HG03460 (cell line): ENCODE measurements around the gene ANKHD1.
"Not testable (repeated sequence)": the region's sequence is repeated elsewhere in the genome, so short reads cannot be mapped to it uniquely, and the experiment has no call there.

Experiments used
- ATAC-seq: cut with Tn5 transposase; IDR thresholded peaks from one replicate; pipeline ENCODE4 v1.9.1; 2021; ENCODE audit not compliant: unreplicated experiment

ANKHD1 gene

GRCh38 chr5:140558542-140558941 is 156.9 kb downstream of the ANKHD1 start:
- ATAC-seq = no peak

- ATAC-seq = no peak
These were observed 158.6 kb downstream of the ANKHD1 start for GRCh38 chr5:140560227-140560626.

DNA sequence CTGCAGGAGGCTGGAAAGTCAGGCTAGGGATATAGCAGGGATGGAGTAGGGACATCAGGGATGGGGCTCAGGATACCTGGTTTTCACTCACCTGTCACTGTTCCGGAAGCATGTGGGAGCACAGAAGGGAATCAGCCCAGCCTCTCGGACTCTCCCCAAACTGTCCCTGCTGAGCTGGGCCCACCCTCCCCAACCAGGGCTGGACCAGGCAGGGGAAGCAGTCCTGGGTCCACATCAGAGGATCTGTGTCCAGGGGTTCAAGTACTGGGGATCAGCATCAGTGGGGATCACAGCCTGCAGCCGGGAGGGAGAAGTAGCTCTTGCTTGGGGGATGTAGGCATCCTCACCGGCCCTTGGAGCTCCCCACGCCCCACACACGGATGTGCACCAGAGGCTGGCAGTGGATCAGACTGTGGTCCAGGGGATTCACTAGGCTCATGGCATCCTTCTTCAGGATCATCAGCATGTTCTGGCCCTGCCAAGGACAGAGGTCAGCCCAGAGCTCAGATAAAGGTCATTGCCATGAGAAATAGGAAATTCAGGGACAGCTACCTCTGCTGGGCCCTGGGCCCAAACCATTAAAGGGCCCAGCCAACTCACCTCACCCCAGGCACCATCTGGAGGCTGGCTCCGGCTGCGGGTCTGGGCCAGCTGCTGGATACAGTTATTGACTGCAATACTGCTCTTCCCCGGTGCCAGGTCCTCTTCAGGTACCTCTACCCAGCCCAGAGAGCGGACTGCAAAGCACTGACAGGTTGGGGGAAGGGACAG is 160.3 kb downstream of the ANKHD1 start:
- ATAC-seq = no peak

- no peak for ATAC-seq
These were observed 162.0 kb downstream of the ANKHD1 start for GRCh38 chr5:140563596-140563995.

DNA sequence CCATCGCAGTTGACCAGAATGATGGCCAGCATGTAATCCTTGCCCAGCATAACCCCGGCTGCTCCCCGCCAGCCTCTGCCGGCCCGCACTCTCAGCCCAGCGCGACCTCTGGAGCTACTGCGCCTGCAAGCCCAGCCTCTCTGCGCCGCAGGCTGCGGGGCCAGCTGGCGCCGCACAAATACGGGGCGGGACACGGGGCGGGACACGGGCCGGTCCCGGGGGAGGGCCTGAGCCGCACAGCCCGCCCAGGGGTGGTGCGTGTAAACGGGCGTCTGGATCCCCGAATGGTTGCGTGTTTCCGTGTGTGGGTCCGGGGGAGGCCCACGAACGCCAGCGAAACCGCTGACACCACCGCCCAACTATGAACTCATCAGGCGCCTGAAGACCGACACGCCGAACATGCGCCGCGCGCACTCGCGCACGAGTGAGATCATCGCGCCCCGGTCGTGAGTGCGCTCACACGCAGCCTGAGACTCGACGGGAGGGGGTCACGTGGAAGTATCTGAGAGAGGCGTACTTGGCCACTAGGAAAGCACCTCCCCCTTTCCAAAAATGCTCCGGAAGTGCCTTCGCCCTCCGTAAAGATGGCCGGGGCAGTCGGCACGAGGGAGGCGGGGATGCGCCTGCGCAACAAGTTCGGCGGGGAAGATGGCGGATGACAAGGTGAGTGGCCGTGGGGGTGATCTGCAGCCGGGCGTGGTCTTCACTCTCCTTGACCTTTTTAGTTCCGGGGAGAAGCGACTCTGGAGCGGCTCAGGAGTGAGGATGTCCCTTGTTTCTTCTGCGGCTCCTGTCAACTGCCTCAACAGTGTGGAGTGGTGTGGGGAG is 162.8 kb downstream of the ANKHD1 start, which contains the start of the genes APBB3 and SLC35A4:
TSS of gene APBB3 (minus strand) at position 403 of the 828 bp plus-strand sequence. CDS start at position 50, 353 bp downstream.
TSS of gene SLC35A4 (plus strand) at position 633 of the 828 bp plus-strand sequence. CDS start 2,342 bp downstream, outside the sequence.
- ATAC-seq = peak; percentile 89

GRCh38 chr5:140565024-140565779 is 163.6 kb downstream of the ANKHD1 start:
- no peak for ATAC-seq

DNA sequence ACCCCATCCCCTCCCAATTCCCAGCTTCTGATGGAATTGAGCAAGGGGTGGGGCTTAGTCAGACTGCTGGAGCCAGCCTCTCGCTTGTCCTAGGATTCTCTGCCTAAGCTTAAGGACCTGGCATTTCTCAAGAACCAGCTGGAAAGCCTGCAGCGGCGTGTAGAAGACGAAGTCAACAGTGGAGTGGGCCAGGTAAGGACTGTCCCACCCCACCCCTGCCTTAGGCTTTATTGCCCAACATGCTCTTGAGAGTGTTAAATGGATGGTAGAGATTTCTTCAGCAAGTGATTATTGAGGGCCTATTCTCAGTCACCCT is 164.1 kb downstream of the ANKHD1 start:
- no peak for ATAC-seq

GRCh38 chr5:140566665-140567064 is 165.0 kb downstream of the ANKHD1 start:
- ATAC-seq = no peak

DNA sequence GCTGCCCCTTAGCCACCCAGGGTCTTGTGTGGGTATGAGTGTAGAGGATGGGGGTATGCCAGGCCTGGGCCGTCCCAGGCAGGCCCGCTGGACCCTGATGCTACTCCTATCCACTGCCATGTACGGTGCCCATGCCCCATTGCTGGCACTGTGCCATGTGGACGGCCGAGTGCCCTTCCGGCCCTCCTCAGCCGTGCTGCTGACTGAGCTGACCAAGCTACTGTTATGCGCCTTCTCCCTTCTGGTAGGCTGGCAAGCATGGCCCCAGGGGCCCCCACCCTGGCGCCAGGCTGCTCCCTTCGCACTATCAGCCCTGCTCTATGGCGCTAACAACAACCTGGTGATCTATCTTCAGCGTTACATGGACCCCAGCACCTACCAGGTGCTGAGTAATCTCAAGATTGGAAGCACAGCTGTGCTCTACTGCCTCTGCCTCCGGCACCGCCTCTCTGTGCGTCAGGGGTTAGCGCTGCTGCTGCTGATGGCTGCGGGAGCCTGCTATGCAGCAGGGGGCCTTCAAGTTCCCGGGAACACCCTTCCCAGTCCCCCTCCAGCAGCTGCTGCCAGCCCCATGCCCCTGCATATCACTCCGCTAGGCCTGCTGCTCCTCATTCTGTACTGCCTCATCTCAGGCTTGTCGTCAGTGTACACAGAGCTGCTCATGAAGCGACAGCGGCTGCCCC is 165.6 kb downstream of the ANKHD1 start:
- ATAC-seq = no peak

- no peak for ATAC-seq
These were observed 166.2 kb downstream of the ANKHD1 start for GRCh38 chr5:140567871-140568270.

DNA sequence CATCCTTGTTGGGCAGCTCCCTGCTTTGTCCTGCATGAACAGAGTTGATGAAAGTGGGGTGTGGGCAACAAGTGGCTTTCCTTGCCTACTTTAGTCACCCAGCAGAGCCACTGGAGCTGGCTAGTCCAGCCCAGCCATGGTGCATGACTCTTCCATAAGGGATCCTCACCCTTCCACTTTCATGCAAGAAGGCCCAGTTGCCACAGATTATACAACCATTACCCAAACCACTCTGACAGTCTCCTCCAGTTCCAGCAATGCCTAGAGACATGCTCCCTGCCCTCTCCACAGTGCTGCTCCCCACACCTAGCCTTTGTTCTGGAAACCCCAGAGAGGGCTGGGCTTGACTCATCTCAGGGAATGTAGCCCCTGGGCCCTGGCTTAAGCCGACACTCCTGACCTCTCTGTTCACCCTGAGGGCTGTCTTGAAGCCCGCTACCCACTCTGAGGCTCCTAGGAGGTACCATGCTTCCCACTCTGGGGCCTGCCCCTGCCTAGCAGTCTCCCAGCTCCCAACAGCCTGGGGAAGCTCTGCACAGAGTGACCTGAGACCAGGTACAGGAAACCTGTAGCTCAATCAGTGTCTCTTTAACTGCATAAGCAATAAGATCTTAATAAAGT is 166.9 kb downstream of the ANKHD1 start:
- ATAC-seq = no peak

DNA sequence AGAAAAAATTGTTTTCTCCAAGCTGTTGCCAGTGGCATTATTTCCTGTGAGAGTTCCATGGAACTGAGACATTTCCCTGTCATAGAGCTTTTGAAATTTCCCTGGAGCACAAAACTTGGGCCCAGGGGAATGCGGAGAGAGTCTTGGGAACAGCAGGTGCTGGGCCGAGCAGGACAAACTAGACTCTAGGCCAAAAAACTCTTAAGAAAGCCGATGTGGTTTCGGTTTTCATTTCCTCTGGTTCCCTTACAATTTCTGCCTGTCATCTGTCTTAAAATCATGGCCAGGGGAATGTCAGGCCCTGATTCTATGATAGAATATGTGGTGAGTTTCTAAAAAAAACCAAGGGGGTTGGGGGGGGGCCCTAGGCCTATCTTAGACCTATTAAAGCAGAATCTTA is 167.6 kb downstream of the ANKHD1 start:
- ATAC-seq = no peak

GRCh38 chr5:140570058-140570457 is 168.4 kb downstream of the ANKHD1 start:
- no peak for ATAC-seq

DNA sequence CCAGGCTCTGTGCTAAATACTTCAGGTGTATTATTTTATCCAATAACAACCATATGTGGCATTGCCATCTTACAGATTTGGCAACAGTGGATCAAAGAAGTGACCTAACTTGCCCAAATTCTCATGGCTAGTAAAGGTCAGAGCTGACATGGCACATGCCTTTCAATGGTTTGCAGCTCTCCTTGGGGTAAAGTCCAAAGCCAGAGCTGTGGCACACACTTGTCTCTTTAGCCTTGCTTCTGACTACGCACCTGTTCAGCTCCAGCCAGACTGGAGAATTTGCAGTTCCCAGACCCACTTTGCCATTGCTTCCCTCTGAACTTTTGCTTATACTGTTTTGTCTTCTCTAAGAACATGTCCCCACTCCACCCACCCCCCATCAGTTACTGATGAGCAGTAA is 168.9 kb downstream of the ANKHD1 start:
- ATAC-seq = no peak

DNA sequence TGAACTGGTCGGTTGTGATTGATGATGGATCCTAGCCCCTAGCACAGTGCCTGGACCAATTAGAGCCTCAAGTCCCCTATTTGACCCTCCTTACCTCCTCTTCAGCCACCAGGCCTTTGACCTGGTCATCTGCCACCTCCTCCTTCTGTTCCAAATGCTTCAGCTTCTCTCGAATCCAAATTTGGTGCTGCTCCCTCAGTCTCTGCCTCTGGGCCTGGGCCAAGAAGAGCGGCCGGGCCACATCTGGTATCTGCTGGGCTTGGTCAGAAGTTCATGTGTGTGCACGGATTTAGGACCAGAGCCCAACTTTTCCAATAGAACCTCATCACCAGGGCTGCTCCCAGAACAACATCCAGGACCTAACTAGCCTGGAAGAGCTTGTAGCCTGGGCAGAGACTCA is 169.5 kb downstream of the ANKHD1 start:
- no peak for ATAC-seq

DNA sequence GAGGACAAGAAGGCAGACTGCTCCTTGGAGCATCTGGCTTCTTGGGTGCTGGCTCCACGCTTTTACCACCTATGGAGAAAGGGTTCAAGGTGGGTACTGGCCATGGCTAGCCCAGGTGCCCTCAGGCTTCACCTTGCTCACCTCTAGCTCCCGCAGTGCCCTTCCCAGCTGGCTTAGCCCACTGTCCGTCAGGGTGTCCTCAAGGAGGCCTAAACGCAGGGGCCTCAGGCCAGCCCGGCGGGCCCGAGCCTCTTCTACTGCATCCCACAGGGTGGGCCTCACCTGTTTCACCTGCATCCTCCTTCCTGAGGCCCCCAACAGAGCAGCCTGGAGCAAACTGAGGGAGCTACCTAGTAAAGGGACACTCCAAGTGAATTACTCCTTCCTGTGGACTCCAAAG is 172.1 kb downstream of the ANKHD1 start:
- ATAC-seq = no peak

- no peak for ATAC-seq
These were observed 172.5 kb downstream of the ANKHD1 start for GRCh38 chr5:140574165-140574564.

- ATAC-seq = no peak
These were observed 173.7 kb downstream of the ANKHD1 start for GRCh38 chr5:140575309-140575708.

DNA sequence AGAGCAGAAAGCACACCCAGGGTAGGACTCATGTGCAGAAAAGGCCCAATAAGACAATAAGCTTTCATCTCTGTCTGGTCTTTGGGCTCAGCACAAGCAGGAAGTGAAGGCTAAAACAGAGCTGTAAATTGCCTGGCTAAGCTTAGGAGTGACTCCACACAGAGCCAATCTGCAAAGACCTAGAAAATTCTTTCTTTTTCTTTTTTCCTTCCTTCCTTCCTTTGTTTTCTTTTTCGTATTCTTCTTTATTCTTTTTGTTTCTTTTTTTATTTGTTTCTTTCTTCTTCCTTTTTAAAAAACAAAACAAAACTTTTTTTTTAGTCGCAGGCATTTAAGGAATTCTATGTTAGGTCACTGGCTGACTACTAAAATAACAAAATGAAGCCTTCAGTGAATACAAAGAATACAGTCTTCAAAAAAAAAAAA is 175.2 kb downstream of the ANKHD1 start:
- no peak for ATAC-seq

DNA sequence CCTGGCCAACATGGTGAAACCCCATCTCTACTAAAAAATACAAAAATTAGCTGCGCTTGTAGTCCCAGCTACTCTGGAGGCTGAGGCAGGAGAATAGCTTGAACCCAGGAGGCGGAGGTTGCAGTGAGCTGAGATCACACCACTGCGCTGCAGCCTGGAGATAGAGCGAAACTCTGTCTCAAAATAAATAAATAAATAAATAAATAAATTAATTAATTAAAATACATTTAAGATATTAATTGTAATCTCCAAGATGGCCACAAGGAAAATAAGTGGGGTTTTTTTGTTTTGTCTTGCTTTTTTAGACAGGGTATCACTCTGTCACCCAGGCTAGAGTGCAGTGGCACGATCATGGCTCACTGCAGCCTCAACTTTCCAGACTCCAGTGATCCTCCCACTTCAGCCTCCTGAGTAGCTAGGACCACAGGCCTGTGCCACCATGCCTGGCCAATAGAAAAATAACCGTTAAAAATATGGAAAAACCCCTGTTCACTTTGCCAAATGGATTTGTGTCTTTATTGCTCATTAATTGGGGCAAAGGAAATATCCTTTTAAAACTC is 177.6 kb downstream of the ANKHD1 start:
- ATAC-seq = not testable (repeated sequence)
